H1 (cell line): Measurements from ENCODE around the gene FCAMR. TPM values are rescaled to one million over a fixed set of nuclear protein-coding genes. Genes with fewer than 3 reads are reported as not detected.

Experiments used
- HDAC2 ChIP-seq, 2 experiments: fragments of 300-600 bp in 1 of 2; sonication (generic) in 1 of 2; IDR thresholded peaks; 2 replicates each; pipeline ENCODE4 v1.6.1; 2011 to 2012; ENCODE audit warnings: low read depth in 2 of 2, low read length in 2 of 2, mild to moderate bottlenecking in 2 of 2, moderate library complexity in 2 of 2, borderline replicate concordance in 1 of 2, inconsistent platforms in 1 of 2
- RNF2 ChIP-seq: fragments of 200-900, 300-1000 bp; sonication (generic); IDR thresholded peaks from 2 replicates; pipeline ENCODE4 v1.7.1; 2016; ENCODE audit warnings: borderline replicate concordance, low read depth, mild to moderate bottlenecking, antibody characterized with exemption, low read length; ENCODE audit not compliant: poor library complexity, severe bottlenecking; ENCODE audit errors: missing control alignments
- SRF ChIP-seq: IDR thresholded peaks from 2 replicates; pipeline ENCODE4 v1.6.1; 2011; ENCODE audit warnings: mild to moderate bottlenecking, low read depth, low read length, moderate library complexity
- polyA plus RNA-seq, 7 experiments: library from polyadenylated mRNA; depleted of rRNA in 3 of 7; stranded (reverse) in 5 of 7; unstranded in 2 of 7; fragments of >200 nt in 5 of 7; fragments of 200-250 nt in 2 of 7; gene quantifications; 1 replicate in 5 of 7; 2 replicates in 1 of 7; 4 replicates in 1 of 7; pipeline versions ENCODE4 v1.2.1 to v1.2.3, GENCODE V29; 2011 to 2013; ENCODE audit warnings: missing spikeins in 2 of 7, mixed read lengths in 2 of 7
- total RNA-seq: library from RNA; stranded (reverse); fragmentation: NEBNext Ultra II Directional; extraction: Animal tissue kit (Norgen Biotek cat#: 25700); gene quantifications from 2 replicates; pipeline ENCODE4 v1.2.1, GENCODE V29; 2021

The FCAMR gene
- total and polyA plus RNA-seq, 2 of the 8 experiments (the other 6 are each of a cell fraction or from before 2014, with no cell fraction given) = not detected

DNA sequence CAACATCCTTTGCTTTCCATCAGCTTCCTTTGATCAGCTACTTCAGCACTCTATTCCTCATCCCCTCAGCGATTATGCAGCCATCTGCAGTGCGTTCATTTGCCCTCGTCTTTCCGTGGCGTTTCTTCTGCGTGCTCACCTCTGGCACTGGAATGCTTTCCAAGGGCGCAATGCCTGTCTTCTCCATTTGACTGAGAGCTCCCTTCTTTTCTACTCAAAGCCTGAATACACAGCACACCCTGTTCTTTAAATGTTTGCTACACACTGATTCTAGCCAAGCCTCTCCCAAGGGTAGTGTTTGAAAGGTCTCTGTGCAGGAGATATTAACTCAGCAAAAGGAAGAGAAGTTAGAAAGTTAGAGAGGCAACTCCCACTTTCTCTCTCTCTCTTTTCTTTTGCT lies 39.7 kb upstream of the FCAMR start (continued):
- no peak for TF ChIP-seq SRF
- no peak for TF ChIP-seq HDAC2 (IDR thresholded peaks at IDR 0.05; ENCODE audit: borderline replicate concordance in 1 of 2, low read depth in 2 of 2, low read length in 2 of 2)
- no peak for TF ChIP-seq RNF2
